Measurements from ENCODE around the gene ACBD3. TPM values are rescaled to one million over a fixed set of nuclear protein-coding genes. Genes with fewer than 3 reads are reported as not detected.

ACBD3 gene
- total RNA-seq, 2 experiments from 2014 or later, result 26.5 to 28.3 TPM

GRCh38 chr1:226211181-226211821 lies 24.8 kb upstream of the ACBD3 start:
- H3K9me3 ChIP-seq (ENCODE audit: control insufficient read depth in 1 of 2, insufficient read depth in 1 of 2, low read length in 2 of 2), result no peaks in the 10 kb centered on the region
- no peaks in the 10 kb centered on the region for H3K36me3 Mint-ChIP-seq (ENCODE audit: low read depth)
- no peaks in the 10 kb centered on the region for H3K27me3 Mint-ChIP-seq
- no peak for ATAC-seq (ENCODE audit: poor library complexity)
- H3K4me3 ChIP-seq (ENCODE audit: low read length), result no peak overlapping the region
- no peaks in the 10 kb centered on the region for H3K9me3 Mint-ChIP-seq
- H3K27ac Mint-ChIP-seq, result no peak overlapping the region
- no peaks in the 10 kb centered on the region for H3K27me3 ChIP-seq (ENCODE audit: control insufficient read depth in 1 of 2, insufficient read depth in 2 of 2, low read length in 2 of 2)
- ChIA-PET CTCF (interaction anchor here (1.2 kb wide), 1 partner anchor 122 kb away, joined by 3 read pairs; no protein-coding TSS in a partner anchor), POLR2A (no interaction called here)
- H3K4me1 Mint-ChIP-seq (ENCODE audit: low read depth), result no peaks in the 10 kb centered on the region
- H3K4me3 Mint-ChIP-seq, result no peak overlapping the region
- H3K4me1 ChIP-seq (ENCODE audit: insufficient read depth, low read length), result no peaks in the 10 kb centered on the region
- no peaks in the 10 kb centered on the region for H3K36me3 ChIP-seq (ENCODE audit: insufficient read depth, low read length)
- intact Hi-C loops (cut with DNase I, micrococcal nuclease), result no loop called here
- no peak for DNase-seq
- no peak overlapping the region for H3K27ac ChIP-seq (ENCODE audit: low read depth in 1 of 2, low read length in 2 of 2)
- TF ChIP-seq CTCF (IDR thresholded peaks at IDR 0.05), result no peak

- H3K27me3 Mint-ChIP-seq, result no peaks in the 10 kb centered on the region
- Histone ChIP-seq H3K27me3 (ENCODE audit: control insufficient read depth in 1 of 2, insufficient read depth in 2 of 2, low read length in 2 of 2) (no peaks in the 10 kb centered on the region), H3K36me3 (ENCODE audit: insufficient read depth, low read length) (no peaks in the 10 kb centered on the region), H3K4me3 (ENCODE audit: low read length) (no peak overlapping the region), H3K4me1 (ENCODE audit: insufficient read depth, low read length) (no peaks in the 10 kb centered on the region), H3K9me3 (ENCODE audit: control insufficient read depth in 1 of 2, insufficient read depth in 1 of 2, low read length in 2 of 2) (no peaks in the 10 kb centered on the region), H3K27ac (ENCODE audit: low read depth in 1 of 2, low read length in 2 of 2) (no peak overlapping the region)
- intact Hi-C loops (cut with DNase I, micrococcal nuclease), result no loop called here
- DNase-seq, result no peak
- ATAC-seq (ENCODE audit: poor library complexity), result no peak
- H3K27ac Mint-ChIP-seq, result no peak overlapping the region
- H3K4me3 Mint-ChIP-seq, result no peak overlapping the region
- no peaks in the 10 kb centered on the region for H3K36me3 Mint-ChIP-seq (ENCODE audit: low read depth)
- no peaks in the 10 kb centered on the region for H3K9me3 Mint-ChIP-seq
- H3K4me1 Mint-ChIP-seq (ENCODE audit: low read depth), result no peaks in the 10 kb centered on the region
- no peak for TF ChIP-seq CTCF (IDR thresholded peaks at IDR 0.05)
- ChIA-PET CTCF (interaction anchor here (1.2 kb wide), 1 partner anchor 122 kb away, joined by 3 read pairs; no protein-coding TSS in a partner anchor), POLR2A (no interaction called here)
These were observed 24.1 kb upstream of the ACBD3 start for GRCh38 chr1:226210571-226211176.

GRCh38 chr1:226209307-226210059 lies 22.9 kb upstream of the ACBD3 start:
- ATAC-seq (ENCODE audit: poor library complexity), result no peak
- no peak for DNase-seq
- TF ChIP-seq CTCF (IDR thresholded peaks at IDR 0.05), result no peak
- H3K27ac Mint-ChIP-seq, result no peak overlapping the region
- no peaks in the 10 kb centered on the region for H3K36me3 Mint-ChIP-seq (ENCODE audit: low read depth)
- Histone ChIP-seq H3K27me3 (ENCODE audit: control insufficient read depth in 1 of 2, insufficient read depth in 2 of 2, low read length in 2 of 2) (no peaks in the 10 kb centered on the region), H3K36me3 (ENCODE audit: insufficient read depth, low read length) (no peaks in the 10 kb centered on the region), H3K27ac (ENCODE audit: low read depth in 1 of 2, low read length in 2 of 2) (no peak overlapping the region), H3K4me3 (ENCODE audit: low read length) (no peak overlapping the region), H3K4me1 (ENCODE audit: insufficient read depth, low read length) (no peaks in the 10 kb centered on the region), H3K9me3 (ENCODE audit: control insufficient read depth in 1 of 2, insufficient read depth in 1 of 2, low read length in 2 of 2) (no peaks in the 10 kb centered on the region)
- intact Hi-C loops (cut with DNase I, micrococcal nuclease), result loop anchor here in 1 of 2 experiments (5.0 kb wide), 1 partner anchor 37 kb away; no protein-coding TSS in a partner anchor
- H3K4me3 Mint-ChIP-seq, result no peak overlapping the region
- CTCF ChIA-PET, result no interaction called here
- H3K9me3 Mint-ChIP-seq, result no peaks in the 10 kb centered on the region
- H3K4me1 Mint-ChIP-seq (ENCODE audit: low read depth), result no peaks in the 10 kb centered on the region
- POLR2A ChIA-PET, result no interaction called here
- no peaks in the 10 kb centered on the region for H3K27me3 Mint-ChIP-seq

All from CD4-positive, alpha-beta T cell (primary cell).